ENCODE measurements around the gene CD99L2.

Gene CD99L2

DNA sequence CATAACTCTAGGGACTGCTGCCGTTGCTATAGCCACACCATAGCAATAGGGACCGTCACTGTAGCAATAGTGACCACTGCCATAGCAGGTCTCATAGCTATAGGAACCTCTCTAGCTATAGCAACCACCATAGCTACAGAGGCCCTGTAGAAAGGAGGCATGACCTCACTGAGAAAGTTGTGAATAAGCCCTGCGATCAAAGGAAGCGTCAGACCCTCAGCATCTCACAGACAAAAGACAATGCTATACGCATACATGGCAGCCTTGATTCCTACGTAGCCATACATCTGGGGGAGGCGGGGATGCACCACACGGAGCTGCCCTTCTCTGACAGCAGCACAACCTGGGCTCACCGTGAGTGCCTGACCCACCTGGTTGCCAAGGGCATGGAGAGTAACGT, 116.8 kb downstream of the CD99L2 start:
- no peak for DNase-seq (ENCODE audit: low spot score)

DNA sequence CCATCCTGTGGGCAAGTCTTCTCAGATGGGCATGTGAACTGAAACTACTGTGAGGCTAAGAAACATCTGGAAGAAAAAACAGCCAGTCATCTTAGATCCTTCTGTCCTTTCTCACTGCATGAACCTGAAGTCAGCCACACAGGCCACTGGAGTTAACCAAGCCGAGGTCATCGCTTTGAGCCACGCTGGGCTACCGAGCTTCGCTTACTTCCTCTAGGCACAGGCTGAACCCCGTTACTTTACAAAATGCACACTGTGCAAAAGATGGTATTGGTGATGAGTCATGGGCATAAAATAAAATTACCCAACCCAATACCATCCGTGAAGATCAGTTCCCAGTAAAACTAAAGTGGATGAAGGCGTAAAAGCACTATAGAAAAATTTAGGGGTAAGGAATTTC, 119.1 kb downstream of the CD99L2 start:
- no peak for DNase-seq (ENCODE audit: low spot score)

DNA sequence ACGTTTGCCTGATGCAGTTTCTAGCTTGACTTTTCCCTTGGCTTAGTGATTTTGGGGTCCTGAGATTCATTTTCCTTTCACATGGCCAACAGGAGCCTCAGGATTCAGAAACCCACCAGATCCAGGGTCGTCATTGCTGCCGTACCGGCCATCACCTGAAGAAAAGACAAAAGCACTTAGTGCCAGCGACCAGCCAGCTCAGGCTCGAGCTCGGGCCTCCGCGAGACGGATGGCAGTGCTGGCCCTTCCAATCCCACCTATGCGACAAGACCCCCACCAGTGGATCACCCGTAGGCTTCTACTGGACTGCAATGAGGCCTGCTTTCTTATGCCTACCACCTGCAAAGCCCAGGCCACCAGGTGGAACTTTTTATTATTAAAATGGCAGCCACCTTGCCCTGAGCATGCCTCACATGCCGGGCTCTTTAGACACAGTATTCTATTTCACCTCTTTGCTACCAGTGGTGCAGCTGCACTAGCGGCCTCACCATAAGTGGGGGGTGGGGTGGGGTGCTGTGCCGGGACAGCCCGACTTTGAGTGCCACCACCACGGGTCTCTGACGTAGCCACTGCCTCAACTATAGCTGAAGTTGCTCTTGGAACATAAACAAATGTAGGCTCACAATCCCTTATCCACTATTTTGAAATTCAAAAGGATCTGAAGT, 121.0 kb downstream of the CD99L2 start:
- DNase-seq (ENCODE audit: low spot score), result no peak

DNA sequence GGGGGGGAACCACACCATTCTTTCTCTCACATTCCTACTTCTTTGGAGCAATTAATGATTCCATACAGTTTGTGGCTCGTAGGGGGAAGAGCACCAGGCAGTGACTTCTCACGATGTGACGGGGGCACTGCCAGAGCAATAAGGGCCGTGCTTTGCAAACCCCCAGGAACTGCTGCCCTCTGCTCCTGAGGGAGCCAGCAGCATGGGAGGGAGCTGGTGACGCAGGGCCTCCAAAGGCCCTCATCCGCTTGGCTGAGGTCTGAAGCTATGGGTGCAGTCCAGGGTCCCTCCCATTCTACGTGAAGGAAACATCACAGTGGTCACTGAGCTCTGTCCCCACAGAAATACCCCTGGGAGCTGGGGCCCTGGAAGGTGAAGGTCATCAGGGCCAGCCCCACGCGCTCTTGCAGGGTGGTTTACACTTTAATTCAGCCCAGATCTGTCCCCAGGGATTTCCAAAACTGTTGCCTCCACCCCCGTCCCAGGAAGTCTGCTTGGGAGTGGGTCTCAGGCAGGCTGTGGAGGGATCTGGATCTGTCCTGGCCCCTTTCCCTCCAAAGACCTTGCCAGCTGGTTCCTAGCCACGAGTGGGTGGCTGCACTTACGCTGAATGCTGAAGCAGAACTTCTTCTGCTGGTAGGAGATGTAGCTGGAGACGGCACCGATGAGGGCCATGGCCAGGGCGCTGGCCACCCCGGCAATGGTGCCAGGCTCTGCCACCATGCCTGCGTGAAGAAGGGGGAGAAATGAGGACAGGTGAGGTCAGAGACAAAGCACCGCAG, 122.7 kb downstream of the CD99L2 start:
- DNase-seq (ENCODE audit: low spot score), result no peak

DNA sequence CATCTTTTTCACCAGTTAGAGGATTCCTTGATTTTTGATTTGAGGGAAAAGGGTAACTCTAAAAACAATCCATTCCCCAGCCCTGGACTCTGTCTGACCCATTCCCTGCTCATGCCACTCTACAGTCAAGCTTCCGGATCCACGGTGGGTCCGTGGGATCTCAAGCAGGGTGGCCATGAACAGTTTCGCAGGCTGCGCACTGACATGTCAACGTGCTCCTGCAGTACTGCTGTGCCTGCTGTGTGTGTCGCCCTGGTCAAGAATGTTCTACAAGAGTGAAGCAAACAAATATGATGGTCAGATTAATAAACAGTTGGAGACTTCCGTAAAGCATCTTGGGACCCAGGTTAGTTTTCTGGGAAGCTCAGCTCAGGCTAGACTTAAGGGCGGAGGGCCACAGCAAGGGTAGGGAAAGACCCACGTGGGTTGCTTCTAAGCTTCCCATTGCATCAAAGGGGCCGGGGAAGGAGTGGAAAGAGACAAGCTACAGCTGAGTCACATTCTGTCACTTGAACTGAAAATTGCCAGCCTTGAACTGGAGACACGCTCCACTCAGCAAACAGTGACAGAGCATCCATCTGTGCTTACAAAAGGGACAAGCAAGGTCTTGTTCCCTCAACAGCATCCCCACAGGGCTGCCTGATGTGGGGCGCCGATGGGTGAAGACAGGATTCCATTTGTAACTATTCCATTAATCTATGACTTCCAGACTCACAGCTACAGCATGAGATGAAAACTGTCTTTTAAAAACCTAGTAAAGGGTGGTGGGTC, 123.5 kb downstream of the CD99L2 start:
- no peak for DNase-seq (ENCODE audit: low spot score)

DNA sequence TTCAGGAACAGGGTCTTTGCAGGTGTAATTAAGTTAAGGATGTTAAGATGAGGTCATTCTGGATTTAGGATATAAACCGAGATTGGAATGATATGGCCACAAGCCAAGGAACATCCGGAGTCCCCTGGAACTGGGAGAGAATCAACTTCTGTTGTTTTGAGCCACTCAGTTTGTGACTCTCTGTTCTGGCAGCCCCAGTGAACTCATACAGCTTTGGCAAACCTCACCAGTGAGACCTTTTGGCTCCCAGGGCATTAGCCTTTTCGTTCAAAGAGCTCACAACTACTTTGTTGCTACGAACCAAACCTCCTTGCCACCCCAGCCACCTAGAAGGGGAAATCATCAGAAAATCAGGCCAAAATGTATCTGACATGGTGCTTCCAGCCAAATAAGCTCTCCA, 124.8 kb downstream of the CD99L2 start:
- DNase-seq (ENCODE audit: low spot score), result no peak

DNA sequence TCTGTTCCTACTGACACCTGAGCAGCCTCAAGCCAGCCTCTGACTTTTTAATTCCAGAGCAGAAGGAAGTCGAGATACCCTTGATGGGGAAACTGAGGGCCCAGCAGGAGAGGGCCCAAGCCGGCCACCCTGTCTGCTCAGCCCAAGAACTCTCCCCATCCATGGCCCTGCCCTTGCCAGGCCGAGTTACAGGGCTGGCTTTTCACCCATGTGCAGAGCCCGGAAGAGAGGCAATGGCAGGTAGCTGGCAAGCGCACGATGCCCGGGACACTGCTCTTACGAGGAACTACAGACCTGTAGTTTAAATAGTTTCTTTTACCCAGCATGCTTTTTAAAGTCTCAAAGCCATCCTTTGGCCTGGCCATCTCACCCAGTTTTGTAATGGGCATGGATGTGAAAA, 125.4 kb downstream of the CD99L2 start:
- no peak for DNase-seq (ENCODE audit: low spot score)

DNA sequence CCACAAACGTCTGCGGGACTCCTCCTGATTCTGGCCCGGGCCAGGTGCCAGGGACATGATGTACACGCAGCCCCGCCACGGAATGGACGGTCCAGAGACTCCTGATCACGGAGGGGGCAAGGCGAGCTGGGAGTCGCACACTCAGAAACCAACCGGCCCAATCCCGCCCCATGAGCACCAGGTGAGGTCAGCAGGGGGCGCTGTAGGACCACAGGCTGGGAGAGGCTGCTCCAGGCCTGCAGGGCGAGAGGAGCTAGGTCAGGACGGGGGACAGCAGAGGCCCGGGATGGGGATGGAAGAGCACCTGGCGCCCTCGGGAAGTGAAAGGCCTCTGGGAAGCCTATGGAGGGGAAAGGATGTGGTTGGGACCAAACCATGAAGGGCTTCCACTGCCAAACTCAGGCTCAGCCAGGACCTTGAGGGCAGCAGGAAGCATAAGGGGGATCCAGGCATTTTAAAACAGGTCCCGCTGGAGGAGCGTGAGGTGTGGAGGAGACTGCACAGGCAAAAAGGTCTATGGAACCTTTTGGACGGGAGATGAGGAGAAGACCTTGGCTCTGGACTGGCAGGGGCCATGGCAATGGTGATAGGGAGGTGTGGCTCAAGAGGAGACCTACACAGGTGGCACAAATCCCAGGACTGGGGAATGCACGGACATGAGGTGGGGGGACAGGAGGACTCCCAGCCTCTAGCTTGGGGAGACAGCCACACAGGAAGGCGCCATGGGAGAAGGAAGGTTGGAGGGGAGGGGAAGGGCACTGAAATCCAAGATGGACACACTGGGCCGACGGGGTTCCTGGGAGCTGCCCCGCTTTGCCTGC, 126.1 kb downstream of the CD99L2 start:
- DNase-seq (ENCODE audit: low spot score), result peak; percentile 86

DNA sequence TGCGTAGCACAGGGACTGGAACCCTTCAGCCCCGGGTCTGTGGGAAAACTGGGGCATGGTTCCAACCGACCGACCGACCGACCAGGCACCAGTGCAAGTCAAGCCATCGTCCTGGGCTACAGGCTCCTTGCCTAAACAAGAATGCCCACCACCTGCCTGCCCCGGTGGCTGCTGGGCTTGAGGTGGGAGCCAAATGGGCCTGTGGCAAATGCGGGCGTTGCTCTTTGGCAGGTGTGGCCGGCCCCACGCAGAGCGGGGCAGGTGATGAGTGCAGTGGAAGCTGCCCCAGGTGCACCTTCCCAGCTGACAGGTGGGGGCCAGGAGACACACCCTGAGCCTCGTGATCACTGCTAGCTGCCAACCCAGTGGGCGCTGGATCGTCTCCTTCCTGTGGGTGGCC, 127.4 kb downstream of the CD99L2 start:
- no peak for DNase-seq (ENCODE audit: low spot score)

DNA sequence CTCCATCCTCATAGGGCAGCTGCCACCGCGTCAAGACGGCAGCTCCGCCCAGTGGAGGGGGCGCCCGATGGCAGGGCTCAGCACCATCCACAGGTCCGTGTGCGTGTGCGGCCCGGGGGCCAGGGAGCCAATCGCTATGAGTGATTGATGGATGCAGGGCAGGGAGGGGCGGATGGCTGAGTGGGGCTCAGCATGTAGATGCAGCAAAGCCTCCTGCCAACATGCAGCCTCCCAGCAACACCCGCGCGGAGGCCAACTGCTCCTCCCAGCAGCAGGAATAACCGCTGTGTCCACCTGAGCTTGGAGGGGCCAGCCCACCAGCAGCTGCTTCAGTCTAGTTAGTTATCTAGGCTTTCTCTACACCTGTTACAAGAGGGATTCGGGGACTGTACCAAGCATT, 127.8 kb downstream of the CD99L2 start:
- DNase-seq (ENCODE audit: low spot score), result no peak

DNA sequence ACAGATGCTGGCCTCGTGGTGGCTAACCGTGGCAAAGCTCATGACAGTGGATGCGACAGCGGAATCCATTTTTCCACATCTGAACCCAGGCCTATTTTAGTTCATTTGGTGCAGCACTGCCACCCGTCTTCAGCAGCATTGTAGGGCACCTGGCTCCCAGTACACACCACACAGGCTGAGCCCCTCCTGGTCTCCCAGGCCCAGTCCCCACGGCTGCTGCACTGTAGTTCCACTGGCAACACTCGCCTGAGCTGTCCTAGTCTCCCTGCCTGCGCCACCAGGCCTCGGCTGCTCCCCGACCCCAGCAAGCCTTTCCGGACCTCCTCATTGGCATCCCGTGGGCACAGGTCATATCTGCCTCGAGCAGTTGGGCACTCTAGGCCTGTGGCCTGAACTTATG, 129.1 kb downstream of the CD99L2 start:
- DNase-seq (ENCODE audit: low spot score), result no peak

DNA sequence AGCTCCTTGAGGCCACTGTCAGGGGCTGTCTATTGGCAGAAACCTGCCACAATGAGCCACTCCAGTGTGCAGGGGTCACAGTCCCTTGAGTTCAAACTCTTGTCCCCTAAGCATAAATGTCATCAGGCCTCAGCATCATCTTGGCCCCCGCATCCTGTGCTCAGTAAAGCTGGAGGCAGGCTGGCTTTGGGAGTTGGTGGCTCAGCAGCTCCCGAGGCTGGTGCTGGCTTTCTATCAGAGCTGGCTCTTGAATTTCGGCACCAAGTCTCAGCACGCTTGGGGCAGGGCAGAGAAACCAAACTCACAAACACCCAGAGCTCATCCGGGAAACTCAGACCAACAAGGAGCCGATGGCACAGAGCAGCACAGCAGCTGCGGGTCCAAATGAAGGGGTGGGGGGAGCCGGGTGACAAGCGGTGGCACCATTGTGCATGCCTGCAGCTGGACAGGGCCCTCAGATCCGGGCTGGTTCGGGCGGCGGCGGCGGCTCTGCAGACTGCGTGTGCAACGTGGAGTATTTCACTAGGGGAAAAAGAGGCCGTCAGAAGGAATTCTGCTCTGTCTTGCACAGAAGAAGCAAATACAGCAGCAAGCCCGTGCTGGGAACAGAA, 129.8 kb downstream of the CD99L2 start:
- no peak for DNase-seq (ENCODE audit: low spot score)

DNA sequence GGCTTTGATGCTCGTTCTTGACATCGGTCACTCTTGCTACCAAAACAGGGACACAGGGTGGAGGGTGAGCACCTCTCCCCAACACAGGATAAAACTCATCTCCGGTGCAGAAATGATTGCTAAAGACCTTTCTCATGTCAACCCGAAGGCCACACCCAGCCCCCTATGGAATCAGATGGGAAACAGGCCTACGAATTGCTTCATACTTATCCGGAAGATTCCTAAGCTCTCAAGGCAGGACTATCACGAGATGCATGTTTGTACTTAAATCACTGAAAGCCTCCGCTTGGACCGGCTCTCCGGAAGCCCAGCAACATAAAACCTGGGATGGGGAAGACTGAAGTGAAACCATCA, 130.4 kb downstream of the CD99L2 start:
- DNase-seq (ENCODE audit: low spot score), result no peak

DNA sequence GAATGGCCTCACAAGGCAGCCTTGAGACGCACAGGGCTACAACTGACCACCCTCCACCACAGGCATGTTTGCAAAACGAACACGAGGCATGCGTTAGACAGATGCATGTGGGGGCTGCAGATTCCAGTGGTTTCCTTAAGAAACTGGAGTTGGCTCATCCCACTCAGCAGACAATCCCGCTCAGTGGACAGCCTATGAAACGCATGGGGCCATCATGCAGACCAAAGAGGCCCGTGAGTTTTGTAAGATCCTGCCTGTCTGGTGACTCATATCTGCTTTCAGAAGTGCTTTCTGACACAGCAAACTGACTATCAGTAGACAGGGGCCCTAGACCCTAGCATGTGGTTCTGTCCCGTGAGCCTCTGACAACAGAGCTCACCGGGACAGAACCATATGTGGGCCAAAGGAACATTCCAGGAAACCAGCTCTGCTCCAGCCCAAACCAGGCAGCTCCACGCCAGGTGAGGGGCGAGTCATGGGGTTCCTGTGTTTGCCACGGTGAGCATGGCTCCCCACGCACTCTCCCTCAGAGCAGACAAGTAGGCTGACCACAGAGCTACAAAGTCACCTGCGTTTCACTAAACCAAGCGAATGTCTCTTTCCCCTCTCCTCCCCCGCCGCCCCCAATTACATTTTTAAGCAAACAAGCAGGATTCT, 130.9 kb downstream of the CD99L2 start:
- peak; percentile 75 for DNase-seq (ENCODE audit: low spot score)

DNA sequence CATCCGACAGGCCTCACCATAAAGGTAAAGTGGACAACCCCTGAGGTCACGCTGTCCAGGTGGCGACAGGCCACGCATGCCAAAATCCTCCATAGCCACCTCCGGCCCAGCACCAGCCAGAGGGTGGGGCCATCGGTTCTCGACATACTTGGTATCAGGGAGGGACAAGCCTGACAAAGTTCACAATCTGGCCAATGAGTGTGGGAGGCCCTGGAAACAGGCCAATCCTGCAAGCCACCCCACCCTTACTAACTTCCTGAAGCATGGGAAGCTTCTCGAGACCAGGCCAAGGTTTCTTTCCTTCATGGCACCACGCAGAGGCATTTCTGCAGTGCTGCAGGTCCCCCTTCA, 131.4 kb downstream of the CD99L2 start:
- DNase-seq (ENCODE audit: low spot score), result peak; percentile 47

DNA sequence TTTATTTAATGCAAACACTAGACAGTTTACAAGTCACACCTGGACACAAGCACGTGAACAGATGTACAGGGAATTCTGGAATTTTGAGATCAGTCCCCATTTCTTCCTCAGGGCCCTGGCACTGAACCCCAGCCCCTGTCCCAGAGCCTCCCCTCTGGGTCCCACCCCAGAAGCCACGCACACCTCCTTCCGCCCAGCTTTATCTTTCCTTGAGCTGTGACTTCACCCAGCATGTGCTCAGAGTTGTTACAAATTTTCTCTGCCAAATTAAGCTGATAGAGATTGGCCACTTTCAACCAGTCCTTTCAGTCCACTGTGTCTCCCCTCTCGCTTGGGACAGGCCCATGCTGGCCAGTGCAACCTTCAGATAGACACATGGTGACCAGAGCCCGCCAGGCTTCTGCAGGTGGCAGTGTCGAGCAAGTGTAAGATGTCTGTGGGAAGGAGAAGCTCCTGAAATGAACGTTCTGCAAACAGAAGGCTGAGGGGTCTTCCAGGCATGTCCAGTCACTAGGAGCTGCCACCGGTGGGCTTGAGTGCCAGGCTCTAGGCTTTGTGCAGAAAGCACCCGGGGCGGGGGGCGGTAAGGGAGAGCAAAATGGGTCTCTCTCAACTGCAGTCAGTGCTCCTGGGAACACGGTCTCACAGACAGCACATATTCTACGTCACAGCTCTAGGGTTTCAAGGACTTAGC, 132.0 kb downstream of the CD99L2 start:
- DNase-seq (ENCODE audit: low spot score), result no peak

DNA sequence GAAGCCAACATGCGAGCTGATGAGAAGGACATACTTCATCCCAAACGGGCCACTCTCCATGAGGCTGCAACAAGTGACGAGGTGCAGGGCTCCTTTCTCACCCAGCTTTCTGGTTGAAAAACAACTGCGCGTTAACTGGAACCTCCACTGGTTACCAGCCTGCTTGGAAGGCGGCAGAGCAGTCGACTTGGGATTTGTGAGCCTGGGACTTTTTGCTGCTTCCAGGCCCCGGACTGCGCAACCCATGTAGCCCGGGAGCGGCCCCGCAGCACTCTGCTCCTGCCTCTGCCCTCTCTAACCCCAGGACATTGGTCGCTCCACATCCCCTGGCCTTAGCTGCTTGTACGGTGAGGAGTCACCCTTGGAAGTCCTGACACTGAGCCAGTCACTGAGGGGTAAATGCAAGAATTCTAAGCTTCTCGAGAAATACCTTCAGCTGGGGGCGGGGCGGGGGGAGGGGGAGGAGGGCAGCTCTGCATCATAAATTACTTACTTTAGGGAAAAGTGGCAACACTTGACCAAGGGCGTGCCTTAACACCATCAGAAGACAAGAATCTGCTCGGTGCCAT, 132.6 kb downstream of the CD99L2 start:
- no peak for DNase-seq (ENCODE audit: low spot score)

DNA sequence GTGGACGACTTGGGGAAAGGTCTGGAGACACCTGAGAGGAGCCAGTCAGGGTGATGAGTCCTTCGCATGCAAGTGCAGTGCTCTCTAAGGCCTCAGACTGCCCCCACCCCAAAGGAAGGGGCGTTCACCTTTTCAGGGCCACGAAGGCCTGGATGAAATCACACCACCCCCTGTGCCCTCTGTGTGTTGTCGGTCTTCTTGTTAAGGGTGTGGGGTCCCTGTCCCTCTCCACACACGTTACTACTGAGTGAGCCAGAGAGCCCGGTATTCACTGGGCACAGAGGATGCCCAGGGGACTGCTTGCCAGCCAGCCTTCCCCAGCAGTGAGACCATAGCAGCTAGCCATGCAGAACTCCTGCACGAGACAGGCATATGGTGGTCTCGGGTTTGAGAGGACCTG, 133.2 kb downstream of the CD99L2 start:
- DNase-seq (ENCODE audit: low spot score), result no peak

DNA sequence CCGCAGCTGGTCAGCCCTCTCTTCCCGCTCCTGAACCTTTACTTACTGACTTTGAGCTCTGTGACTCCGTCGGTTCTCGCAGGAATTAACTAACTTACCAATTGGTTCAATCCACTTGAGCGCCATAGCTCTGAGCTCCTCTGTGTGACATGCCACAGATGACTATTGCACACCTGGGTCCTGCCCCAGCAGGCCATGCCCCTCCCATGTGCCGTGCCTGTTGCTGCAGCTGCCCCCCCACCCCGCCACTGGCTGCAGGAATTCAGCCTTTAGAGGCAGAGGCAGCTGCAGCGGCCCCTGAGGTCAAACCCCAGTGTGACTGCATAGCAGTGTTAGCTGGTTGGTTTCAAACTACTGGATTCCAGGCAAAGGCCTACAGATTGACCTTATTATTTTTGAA, 134.7 kb downstream of the CD99L2 start:
- no peak for DNase-seq (ENCODE audit: low spot score)

DNA sequence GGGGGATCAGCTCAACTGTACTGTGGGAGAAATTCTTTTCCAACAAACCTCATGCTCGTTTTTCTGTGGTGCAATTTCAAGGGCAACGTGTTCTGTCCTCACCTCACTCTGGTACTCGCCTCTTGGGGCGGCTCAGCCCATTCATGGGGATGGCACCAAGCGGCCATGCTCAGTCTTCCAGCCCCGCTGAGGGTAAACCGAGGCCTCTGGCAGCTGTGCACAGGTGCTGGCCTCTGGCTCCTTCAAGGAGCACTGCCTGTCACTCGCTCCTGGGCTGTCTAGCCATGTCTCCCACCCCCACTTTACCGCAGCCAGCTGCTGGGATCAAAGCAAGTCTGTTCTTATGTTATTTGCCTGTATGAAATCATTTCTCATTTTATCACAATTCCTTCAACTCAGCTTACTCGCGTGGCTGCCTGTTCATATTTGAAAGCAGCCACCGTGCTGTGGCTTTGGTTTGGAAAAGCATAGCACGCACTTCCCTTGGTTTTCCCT, 135.1 kb downstream of the CD99L2 start:
- DNase-seq (ENCODE audit: low spot score), result no peak
